DND-41 (cell line): ENCODE data around the gene TSPAN12.

Experiments
- ATAC-seq: fragments of 200-7000 bp; cut with Tn5 transposase; 3 replicates; pipeline ENCODE4 v1.9.1; 2021; ENCODE audit warnings: low read depth; ENCODE audit not compliant: insufficient read depth
- DNase-seq: peaks from one replicate; pipeline ENCODE4 v3.0.0-alpha.2; 2020
- H2AFZ ChIP-seq: 2 replicates; pipeline ENCODE4 v1.6.0; 2012; ENCODE audit warnings: low read depth, low read length
- H3K27ac ChIP-seq: 2 replicates; pipeline ENCODE4 v1.5.1; 2012; ENCODE audit warnings: low read length, inconsistent platforms
- H3K27me3 ChIP-seq: fragments of 200-600 bp; sonication (generic); 2 replicates; pipeline ENCODE4 v1.6.0; 2012; ENCODE audit warnings: low read length, mild to moderate bottlenecking, inconsistent platforms; ENCODE audit not compliant: insufficient read depth, poor library complexity
- H3K36me3 ChIP-seq: 2 replicates; pipeline ENCODE4 v1.5.1; 2012; ENCODE audit warnings: low read length, inconsistent platforms; ENCODE audit not compliant: insufficient read depth
- H3K4me1 ChIP-seq: 2 replicates; pipeline ENCODE4 v1.5.1; 2012; ENCODE audit warnings: mild to moderate bottlenecking, low read length; ENCODE audit not compliant: insufficient read depth
- H3K4me2 ChIP-seq: 2 replicates; pipeline ENCODE4 v1.6.0; 2012; ENCODE audit warnings: mild to moderate bottlenecking, moderate library complexity, low read length, inconsistent platforms; ENCODE audit not compliant: insufficient read depth
- H3K4me3 ChIP-seq, 2 experiments: fragments of 200-600 bp in 1 of 2; shearing (Covaris generic) in 1 of 2; 2 replicates each; pipeline ENCODE4 v1.5.1; 2012 to 2016; ENCODE audit warnings: inconsistent platforms in 2 of 2, low read length in 2 of 2, mild to moderate bottlenecking in 2 of 2, low read depth in 1 of 2, moderate library complexity in 1 of 2
- H3K79me2 ChIP-seq: 2 replicates; pipeline ENCODE4 v1.6.0; 2012; ENCODE audit warnings: low read length, inconsistent platforms; ENCODE audit not compliant: insufficient read depth
- H3K9ac ChIP-seq: 2 replicates; pipeline ENCODE4 v1.6.0; 2012; ENCODE audit warnings: low read depth, mild to moderate bottlenecking, inconsistent platforms, low read length, moderate library complexity
- H3K9me3 ChIP-seq: 2 replicates; pipeline ENCODE4 v1.5.1; 2012; ENCODE audit warnings: low read length, moderate library complexity, mild to moderate bottlenecking, inconsistent platforms; ENCODE audit not compliant: insufficient read depth, severe bottlenecking
- H4K20me1 ChIP-seq: 2 replicates; pipeline ENCODE4 v1.6.0; 2012; ENCODE audit warnings: low read length; ENCODE audit not compliant: insufficient read depth
- CTCF ChIP-seq: IDR thresholded peaks from 2 replicates; pipeline ENCODE4 v1.5.1; 2012; ENCODE audit warnings: borderline replicate concordance, low read length, moderate library complexity, mild to moderate bottlenecking; ENCODE audit not compliant: poor library complexity, severe bottlenecking; ENCODE audit errors: extremely low read depth
- EZH2 ChIP-seq: IDR thresholded peaks from 3 replicates; pipeline ENCODE4 v1.6.1; 2012; ENCODE audit warnings: borderline replicate concordance, low read depth, mild to moderate bottlenecking, moderate library complexity, low read length, inconsistent platforms; ENCODE audit not compliant: severe bottlenecking

TSPAN12 gene

DNA sequence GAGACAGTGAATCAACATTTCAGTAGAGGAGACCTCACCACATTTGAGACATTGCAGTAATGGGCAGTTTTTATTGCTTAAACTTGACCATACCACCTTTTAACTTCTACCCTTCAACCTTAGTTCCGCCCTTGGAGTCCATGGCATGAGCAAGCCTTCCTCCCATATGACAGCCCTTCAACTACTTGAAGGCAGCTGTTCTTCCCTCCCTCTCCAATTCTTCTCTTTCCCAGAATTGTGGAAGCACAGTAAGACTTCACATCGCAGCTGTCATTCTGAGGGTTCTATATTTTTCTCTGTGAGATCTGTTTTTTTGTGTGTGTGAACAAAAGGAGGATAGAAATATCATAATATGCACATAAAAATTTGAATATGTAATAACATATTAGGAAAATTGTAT, 2.2 kb upstream of the TSPAN12 start:
- DNase-seq (no peak), ATAC-seq (no peak)
- Histone ChIP-seq H3K4me1 (no peaks in the 10 kb centered on the region), H3K4me3 (no peak overlapping the region), H3K79me2 (no peaks in the 10 kb centered on the region), H3K36me3 (no peaks in the 10 kb centered on the region), H3K9ac (no peak overlapping the region), H3K4me2 (no peak overlapping the region), H3K27me3 (no peaks in the 10 kb centered on the region), H2AFZ (no peak overlapping the region), H4K20me1 (no peaks in the 10 kb centered on the region), H3K27ac (no peak overlapping the region), H3K9me3 (no peaks in the 10 kb centered on the region)
- TF ChIP-seq CTCF, result no peak
- no peak for TF ChIP-seq EZH2

DNA sequence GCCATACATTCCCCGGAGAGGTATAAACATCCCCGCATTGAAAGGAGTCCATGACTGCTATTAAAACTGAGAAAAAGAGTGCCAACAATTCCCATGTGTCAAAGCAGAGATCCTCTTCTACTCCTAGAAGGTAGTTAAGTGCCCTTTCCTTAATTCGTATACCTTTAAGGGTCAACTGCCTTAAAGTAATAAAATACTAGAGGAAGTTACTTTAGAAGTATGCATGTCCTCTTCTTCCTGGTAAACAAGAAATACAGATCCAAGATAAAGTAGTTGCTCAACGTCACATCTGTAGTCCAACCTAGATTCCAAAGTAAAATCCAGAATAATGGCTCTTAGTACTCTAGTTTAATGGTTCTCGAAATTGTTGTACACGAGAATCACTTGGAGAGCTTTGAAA, 1.5 kb upstream of the TSPAN12 start:
- Histone ChIP-seq H3K4me3 (no peak overlapping the region), H3K4me2 (no peak overlapping the region), H2AFZ (no peak overlapping the region), H3K79me2 (no peaks in the 10 kb centered on the region), H4K20me1 (no peaks in the 10 kb centered on the region), H3K9ac (no peak overlapping the region), H3K36me3 (no peaks in the 10 kb centered on the region), H3K9me3 (no peaks in the 10 kb centered on the region), H3K27me3 (no peaks in the 10 kb centered on the region), H3K4me1 (no peaks in the 10 kb centered on the region), H3K27ac (no peak overlapping the region)
- ATAC-seq (no peak), DNase-seq (no peak)
- TF ChIP-seq CTCF (no peak), EZH2 (no peak)

DNA sequence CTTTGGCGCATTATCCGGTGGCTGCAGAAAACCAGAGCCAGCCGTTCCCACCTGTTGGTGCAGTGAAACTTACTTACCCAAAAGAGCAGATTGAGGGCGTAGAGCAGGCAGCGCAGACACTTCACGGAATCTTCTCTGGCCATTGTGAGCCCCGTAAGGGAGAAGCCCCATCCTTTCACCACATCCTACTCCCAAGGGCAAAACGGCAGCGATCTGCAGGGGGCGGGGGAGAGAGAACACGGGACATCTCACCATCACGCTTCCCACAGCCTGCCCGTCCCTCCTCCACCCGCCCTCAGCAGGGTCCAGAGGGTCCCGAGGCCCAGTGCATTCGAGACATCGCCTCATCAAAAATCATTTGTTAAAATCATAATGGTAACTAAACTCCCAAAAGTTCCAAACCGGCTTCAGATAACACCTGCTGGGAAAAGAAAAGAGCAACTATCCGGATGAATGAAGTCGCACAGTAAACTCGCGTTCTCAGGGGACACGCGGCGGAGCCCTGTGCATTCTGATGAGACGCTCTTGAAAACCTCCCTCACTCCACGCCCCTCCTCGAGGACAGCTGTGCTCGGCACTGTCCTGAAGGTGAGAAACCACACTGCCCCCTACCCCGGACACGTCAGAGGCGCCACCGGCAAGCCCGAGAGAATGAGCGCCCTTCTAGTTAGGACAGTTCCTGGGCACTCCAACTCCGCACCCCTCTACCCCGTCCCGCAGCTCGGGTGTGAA, 1.2 kb downstream of the TSPAN12 start:
- Histone ChIP-seq H2AFZ (no peak overlapping the region), H3K27ac (no peak overlapping the region), H3K36me3 (no peaks in the 10 kb centered on the region), H3K27me3 (no peaks in the 10 kb centered on the region), H3K4me2 (no peak overlapping the region), H3K9me3 (no peaks in the 10 kb centered on the region), H3K79me2 (no peaks in the 10 kb centered on the region), H3K4me3 (no peak overlapping the region), H4K20me1 (no peaks in the 10 kb centered on the region), H3K9ac (no peak overlapping the region), H3K4me1 (no peaks in the 10 kb centered on the region)
- ATAC-seq (no peak), DNase-seq (no peak)
- TF ChIP-seq CTCF, result no peak

DNA sequence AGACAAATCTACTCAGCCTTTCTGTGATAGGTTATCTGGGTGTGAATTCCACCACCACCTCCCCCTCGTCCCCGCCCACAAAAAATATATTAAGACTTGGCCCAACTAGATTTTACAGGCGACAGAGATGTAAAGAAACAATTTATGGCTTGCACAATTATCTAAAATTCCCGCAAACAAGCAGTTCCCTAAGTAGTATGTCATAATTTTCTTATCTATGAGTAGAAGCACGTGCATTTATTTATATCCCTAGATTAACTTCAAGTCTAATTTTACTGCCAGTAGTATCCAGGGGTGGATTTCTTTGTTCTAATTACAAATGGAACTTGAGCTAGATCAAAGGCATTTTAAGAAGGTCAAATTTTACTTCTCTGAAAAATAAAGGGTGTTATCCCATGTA, 1.7 kb downstream of the TSPAN12 start:
- no peak overlapping the region for H2AFZ ChIP-seq
- H3K4me3 ChIP-seq, result no peak overlapping the region
- TF ChIP-seq CTCF, result no peak
- TF ChIP-seq EZH2, result no peak
- no peak for ATAC-seq
- no peak overlapping the region for H3K27ac ChIP-seq
- H3K79me2 ChIP-seq, result no peaks in the 10 kb centered on the region
- DNase-seq, result no peak
- no peaks in the 10 kb centered on the region for H3K27me3 ChIP-seq
- no peaks in the 10 kb centered on the region for H3K36me3 ChIP-seq
- no peaks in the 10 kb centered on the region for H3K9me3 ChIP-seq
- no peak overlapping the region for H3K9ac ChIP-seq
- no peaks in the 10 kb centered on the region for H3K4me1 ChIP-seq
- H3K4me2 ChIP-seq, result no peak overlapping the region
- no peaks in the 10 kb centered on the region for H4K20me1 ChIP-seq
